IMR-90 (cell line): ENCODE measurements around the gene ZNF33B. TPM values are rescaled to one million over a fixed set of nuclear protein-coding genes. Genes with fewer than 3 reads are reported as not detected.

Experiments used
- ATAC-seq: fragments of 200-7000 bp; cut with Tn5 transposase; 2 replicates; pipeline ENCODE4 v1.9.1; 2020; ENCODE audit warnings: low read depth, mild to moderate bottlenecking, moderate library complexity
- BruUV-seq: library from RNA; stranded (reverse); fragments of 400-500 nt; replicated peaks from 2 replicates; lab custom pipeline; 2021; lab: Mats Ljungman, UMichigan
- CTCF ChIA-PET: fragments of 300-600 bp; formaldehyde crosslinking; extraction: SDS; loops from one replicate; lab custom pipeline; 2021; ENCODE audit warnings: antibody characterized with exemption; lab: Yijun Ruan, JAX
- POLR2A ChIA-PET: fragments of 300-600 bp; sonication (Branson Sonifier 250); formaldehyde crosslinking; loops from one replicate; lab custom pipeline; 2022; ENCODE audit warnings: antibody characterized with exemption; ENCODE audit not compliant: unreplicated experiment; lab: Charles Lee
- DNase-seq: peaks from one replicate; pipeline ENCODE4 v3.0.0; 2013
- H2AFZ ChIP-seq: replicated peaks from 2 replicates; pipeline ENCODE3; 2013; ENCODE audit warnings: low read length, mild to moderate bottlenecking; ENCODE audit not compliant: poor library complexity
- H2AK5ac ChIP-seq: 2 replicates; pipeline ENCODE4 v1.6.1; 2013; ENCODE audit warnings: low read depth, low read length, inconsistent platforms
- H2AK9ac ChIP-seq: replicated peaks from 2 replicates; pipeline ENCODE3; 2013; ENCODE audit warnings: mild to moderate bottlenecking, low read depth, low read length, moderate library complexity; ENCODE audit not compliant: poor library complexity
- H2BK120ac ChIP-seq: 2 replicates; pipeline ENCODE4 v1.6.1; 2013; ENCODE audit warnings: low read depth, low read length, inconsistent platforms
- H2BK15ac ChIP-seq: 3 replicates; pipeline ENCODE4 v1.6.1; 2013; ENCODE audit warnings: low read depth, low read length, inconsistent platforms
- H2BK20ac ChIP-seq: 2 replicates; pipeline ENCODE4 v1.6.1; 2013; ENCODE audit warnings: low read depth, mild to moderate bottlenecking, inconsistent platforms, low read length, moderate library complexity
- H2BK5ac ChIP-seq: 2 replicates; pipeline ENCODE4 v1.6.1; 2013; ENCODE audit warnings: mild to moderate bottlenecking, low read depth, low read length, inconsistent platforms; ENCODE audit not compliant: poor library complexity, severe bottlenecking
- H3K14ac ChIP-seq: replicated peaks from 2 replicates; pipeline ENCODE4 v1.6.1; 2013; ENCODE audit warnings: low read depth, low read length, inconsistent platforms
- H3K18ac ChIP-seq: 2 replicates; pipeline ENCODE4 v1.6.1; 2013; ENCODE audit warnings: low read depth, low read length, control low read depth
- H3K23ac ChIP-seq: 2 replicates; pipeline ENCODE4 v1.6.1; 2013; ENCODE audit warnings: low read depth, low read length, inconsistent platforms
- H3K27ac ChIP-seq: 2 replicates; pipeline ENCODE4 v1.5.1; 2013; ENCODE audit warnings: mild to moderate bottlenecking, control low read depth, low read length; ENCODE audit not compliant: insufficient read depth
- H3K27me3 ChIP-seq: 2 replicates; pipeline ENCODE4 v1.6.1; 2013; ENCODE audit warnings: low read length; ENCODE audit not compliant: control insufficient read depth, insufficient read depth
- H3K36me3 ChIP-seq: 2 replicates; pipeline ENCODE4 v1.6.1; 2013; ENCODE audit warnings: low read length, mixed read lengths; ENCODE audit not compliant: control insufficient read depth, insufficient read depth
- H3K4ac ChIP-seq: 2 replicates; pipeline ENCODE4 v1.6.1; 2013; ENCODE audit warnings: low read depth, low read length, inconsistent platforms
- H3K4me1 ChIP-seq: 2 replicates; pipeline ENCODE4 v1.6.1; 2013; ENCODE audit warnings: low read length, mixed read lengths; ENCODE audit not compliant: control insufficient read depth, insufficient read depth
- H3K4me2 ChIP-seq: 2 replicates; pipeline ENCODE4 v1.6.1; 2013; ENCODE audit warnings: low read depth, mild to moderate bottlenecking, control low read depth, low read length, moderate library complexity
- H3K4me3 ChIP-seq: 2 replicates; pipeline ENCODE4 v1.5.1; 2013; ENCODE audit warnings: low read depth, mild to moderate bottlenecking, control low read depth, low read length, moderate library complexity; ENCODE audit not compliant: insufficient read depth
- H3K56ac ChIP-seq: 2 replicates; pipeline ENCODE4 v1.6.1; 2013; ENCODE audit warnings: low read length, inconsistent platforms; ENCODE audit not compliant: insufficient read depth; ENCODE audit errors: extremely low read depth
- H3K79me1 ChIP-seq, 2 experiments: 2 replicates each; pipeline ENCODE4 v1.6.1; 2013; ENCODE audit warnings: low read length in 2 of 2, inconsistent platforms in 1 of 2, low read depth in 1 of 2
- H3K9ac ChIP-seq: 2 replicates; pipeline ENCODE4 v1.6.1; 2013; ENCODE audit warnings: low read depth, low read length, control low read depth
- H3K9me1 ChIP-seq: 2 replicates; pipeline ENCODE4 v1.6.1; 2013; ENCODE audit warnings: low read length, inconsistent platforms; ENCODE audit not compliant: insufficient read depth
- H3K9me3 ChIP-seq: 2 replicates; pipeline ENCODE4 v1.6.1; 2013; ENCODE audit warnings: low read length; ENCODE audit not compliant: control insufficient read depth, insufficient read depth
- H4K20me1 ChIP-seq: 2 replicates; pipeline ENCODE4 v1.6.1; 2013; ENCODE audit warnings: low read length, inconsistent platforms; ENCODE audit not compliant: insufficient read depth
- H4K5ac ChIP-seq: 2 replicates; pipeline ENCODE4 v1.6.1; 2013; ENCODE audit warnings: mild to moderate bottlenecking, low read depth, low read length, control low read depth
- H4K8ac ChIP-seq, 2 experiments: 2 replicates each; pipeline ENCODE4 v1.6.1; 2013; ENCODE audit warnings: low read depth in 2 of 2, low read length in 2 of 2, control low read depth in 1 of 2, inconsistent platforms in 1 of 2
- H4K91ac ChIP-seq: 2 replicates; pipeline ENCODE4 v1.6.1; 2013; ENCODE audit warnings: low read depth, low read length, inconsistent platforms; ENCODE audit not compliant: insufficient read depth
- CTCF ChIP-seq: conservative IDR thresholded peaks from 2 replicates; pipeline ENCODE4 v1.5.1; 2012; ENCODE audit warnings: mild to moderate bottlenecking, low read depth, low read length, improper control_type of control experiment
- FOS ChIP-seq: fragments of 150-350 bp; IDR thresholded peaks from 2 replicates; pipeline ENCODE4 v1.6.1; 2016; ENCODE audit warnings: low read depth, low read length
- MAZ ChIP-seq: IDR thresholded peaks from 2 replicates; pipeline ENCODE4 v1.6.1; 2012; ENCODE audit warnings: low read depth, mild to moderate bottlenecking, low read length, improper control_type of control experiment, moderate library complexity, borderline replicate concordance
- MXI1 ChIP-seq: IDR thresholded peaks from 2 replicates; pipeline ENCODE4 v1.6.1; 2012; ENCODE audit warnings: low read depth, mild to moderate bottlenecking, low read length, moderate library complexity, borderline replicate concordance
- NFE2L2 ChIP-seq: fragments of 150-350 bp; IDR thresholded peaks from 2 replicates; pipeline ENCODE4 v1.6.1; 2016; ENCODE audit warnings: low read depth, mild to moderate bottlenecking, low read length
- RAD21 ChIP-seq: IDR thresholded peaks from 2 replicates; pipeline ENCODE4 v1.6.1; 2012; ENCODE audit warnings: low read length, improper control_type of control experiment
- RCOR1 ChIP-seq: IDR thresholded peaks from 2 replicates; pipeline ENCODE4 v1.6.1; 2012; ENCODE audit warnings: mild to moderate bottlenecking, low read length, improper control_type of control experiment; ENCODE audit not compliant: insufficient replicate concordance
- WGBS, 2 experiments: methylation state at CpG; one replicate each; pipeline versions ENCODE4 v1.1.5 to v1.1.7; 2013; ENCODE audit warnings: missing lambda C conversion rate in 2 of 2; ENCODE audit not compliant: insufficient read length in 1 of 2; ENCODE audit errors: extremely low coverage in 2 of 2; 5-methylcytosine and 5-hydroxymethylcytosine counted together
- dilution Hi-C: fragments of 300-500 bp; cut with HindIII; formaldehyde crosslinking; loops from one replicate; pipeline ENCODE4 v1.14.3; 2018; ENCODE audit warnings: low sequenced_read_pairs; ENCODE audit not compliant: unreplicated experiment
- in situ Hi-C: fragments of 300-500 bp; cut with MboI; formaldehyde crosslinking; loops from 3 replicates; pipeline ENCODE4 v1.14.3; 2019; ENCODE audit warnings: low sequenced_read_pairs, inconsistent platforms, mixed read lengths
- intact Hi-C: fragments of 100-400 bp; cut with micrococcal nuclease; formaldehyde crosslinking; loops from 2 replicates; pipeline ENCODE4 v1.10.0; 2022
- polyA plus RNA-seq, 3 experiments: library from polyadenylated mRNA; depleted of rRNA; stranded (reverse); fragments of >200 nt; gene quantifications; 2 replicates each; pipeline ENCODE4 v1.2.3, GENCODE V29; 2012; ENCODE audit warnings: low replicate concordance in 1 of 3
- total RNA-seq: library from RNA; depleted of rRNA; stranded (reverse); fragments of >200 nt; gene quantifications from 2 replicates; pipeline ENCODE4 v1.2.3, GENCODE V29; 2012
- TF ChIP-seq, protein P1 (sequence below): fragments of 150-350 bp; IDR thresholded peaks from 2 replicates; pipeline ENCODE4 v1.6.1; 2016; ENCODE audit warnings: low read depth, mild to moderate bottlenecking, low read length, moderate library complexity, borderline replicate concordance
- TF ChIP-seq, protein P2 (sequence below): fragments of 150-350 bp; IDR thresholded peaks from 2 replicates; pipeline ENCODE4 v1.6.1; 2017; ENCODE audit warnings: mild to moderate bottlenecking, antibody characterized with exemption, low read length, low read depth

The ZNF33B gene
- total and polyA plus RNA-seq, 2 of the 4 experiments (the other 2 are of a cell fraction), result 2.1 to 4.5 TPM

DNA sequence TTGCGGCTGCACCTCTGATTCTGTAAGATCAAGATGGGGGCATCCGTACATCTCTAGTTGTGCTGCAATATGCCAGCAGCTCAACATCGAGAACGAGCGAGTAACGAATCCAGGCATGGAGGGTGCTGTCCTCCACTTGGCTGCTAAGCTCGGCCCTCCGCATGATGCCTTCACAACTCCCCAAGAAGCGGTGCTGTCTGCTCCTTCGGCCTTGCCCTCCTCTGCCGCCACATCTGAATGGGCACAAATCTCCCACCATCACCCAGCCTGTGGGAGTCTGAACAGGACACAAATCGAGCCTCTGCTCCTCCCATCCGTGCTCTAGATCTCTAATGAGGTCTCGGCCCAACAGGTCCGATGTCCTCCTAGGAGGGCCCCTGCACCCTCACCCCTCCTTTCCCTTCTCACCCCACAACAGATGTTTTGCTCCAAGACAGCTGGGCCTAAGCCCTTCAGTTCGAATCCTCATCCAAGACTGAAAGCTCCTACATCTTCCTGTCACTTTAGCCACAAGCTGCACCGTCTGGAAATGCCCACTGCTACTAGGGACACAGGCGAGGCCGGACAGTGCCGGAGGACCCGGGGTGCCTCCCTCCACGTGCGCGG is 86.7 kb downstream of the ZNF33B start (continued):
- TF ChIP-seq CTCF, result no peak

- Histone ChIP-seq H3K56ac (no peak overlapping the region), H3K36me3 (no peaks in the 10 kb centered on the region), H4K5ac (no peak overlapping the region), H3K4me2 (no peak overlapping the region), H3K23ac (no peak overlapping the region), H4K91ac (no peak overlapping the region), H2AK5ac (no peak overlapping the region), H2AFZ (no peak overlapping the region), H2BK5ac (no peak overlapping the region), H2BK20ac (no peak overlapping the region), H3K4me1 (peaks cover 5% of the 10 kb centered on the region; the same call in 1 of the 2 replicates), H3K9me1 (peaks cover 5% of the 10 kb centered on the region; the same call in 1 of the 2 replicates), H3K27ac (no peak overlapping the region), H2BK120ac (no peak overlapping the region), H3K27me3 (no peaks in the 10 kb centered on the region), H3K9me3 (no peaks in the 10 kb centered on the region), H3K4me3 (no peak overlapping the region), H4K20me1 (no peaks in the 10 kb centered on the region), H3K4ac (no peak overlapping the region), H2BK15ac (no peak overlapping the region), H3K79me1 (peaks cover 9 to 15% of the 10 kb centered on the region in 2 experiments), H2AK9ac (no peak overlapping the region), H3K9ac (no peak overlapping the region), H3K18ac (no peak overlapping the region), H3K14ac (no peak overlapping the region), H4K8ac (no peak overlapping the region)
- ATAC-seq (no peak), DNase-seq (no peak)
- intact Hi-C loops, result no loop called here
- dilution Hi-C loops, result no loop called here
- no CpG with 5 or more reads among the region's 3 CpGs for WGBS, 2 experiments
- POLR2A ChIA-PET, result no interaction called here
- in situ Hi-C loops, result no loop called here
- CTCF ChIA-PET, result no interaction called here
- BruUV-seq, result no TSS peak
- no peak for TF ChIP-seq RAD21
- TF ChIP-seq CTCF, result no peak
- no peak for TF ChIP-seq NFE2L2
- TF ChIP-seq, protein P1, sequence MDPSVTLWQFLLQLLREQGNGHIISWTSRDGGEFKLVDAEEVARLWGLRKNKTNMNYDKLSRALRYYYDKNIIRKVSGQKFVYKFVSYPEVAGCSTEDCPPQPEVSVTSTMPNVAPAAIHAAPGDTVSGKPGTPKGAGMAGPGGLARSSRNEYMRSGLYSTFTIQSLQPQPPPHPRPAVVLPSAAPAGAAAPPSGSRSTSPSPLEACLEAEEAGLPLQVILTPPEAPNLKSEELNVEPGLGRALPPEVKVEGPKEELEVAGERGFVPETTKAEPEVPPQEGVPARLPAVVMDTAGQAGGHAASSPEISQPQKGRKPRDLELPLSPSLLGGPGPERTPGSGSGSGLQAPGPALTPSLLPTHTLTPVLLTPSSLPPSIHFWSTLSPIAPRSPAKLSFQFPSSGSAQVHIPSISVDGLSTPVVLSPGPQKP, result no peak
- TF ChIP-seq RCOR1, result no peak
- TF ChIP-seq MXI1, result no peak
- TF ChIP-seq FOS, result no peak
- TF ChIP-seq MAZ, result no peak
- TF ChIP-seq, protein P2, sequence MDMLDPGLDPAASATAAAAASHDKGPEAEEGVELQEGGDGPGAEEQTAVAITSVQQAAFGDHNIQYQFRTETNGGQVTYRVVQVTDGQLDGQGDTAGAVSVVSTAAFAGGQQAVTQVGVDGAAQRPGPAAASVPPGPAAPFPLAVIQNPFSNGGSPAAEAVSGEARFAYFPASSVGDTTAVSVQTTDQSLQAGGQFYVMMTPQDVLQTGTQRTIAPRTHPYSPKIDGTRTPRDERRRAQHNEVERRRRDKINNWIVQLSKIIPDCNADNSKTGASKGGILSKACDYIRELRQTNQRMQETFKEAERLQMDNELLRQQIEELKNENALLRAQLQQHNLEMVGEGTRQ, result no peak
These were observed 88.5 kb downstream of the ZNF33B start for GRCh38 chr10:42549851-42550250.
